HEK293 (cell line): ENCODE results near the gene RCC1.

ENCODE experiments used
- CTCF ChIA-PET: fragments of 350-600 bp; formaldehyde crosslinking; extraction: SDS; loops from one replicate; lab custom pipeline; 2021; ENCODE audit warnings: antibody characterized with exemption; lab: Yijun Ruan, JAX
- POLR2A ChIA-PET: fragments of 300-600 bp; formaldehyde crosslinking; extraction: SDS; loops from one replicate; lab custom pipeline; 2020; ENCODE audit warnings: antibody characterized with exemption, inconsistent platforms; lab: Yijun Ruan, JAX
- H3K27ac ChIP-seq: fragments of 200-500 bp; sonication (Bioruptor generic); 2 replicates; pipeline ENCODE4 v1.5.1; 2014; ENCODE audit warnings: low read depth, low read length, control low read depth, inconsistent platforms; ENCODE audit errors: extremely low read depth
- H3K36me3 ChIP-seq, 2 experiments: fragments of 200-500 bp in 1 of 2; sonication (Bioruptor generic) in 1 of 2; 1 replicate in 1 of 2; 2 replicates in 1 of 2; pipeline ENCODE4 v1.5.1; 2014 to 2017; ENCODE audit warnings: inconsistent platforms in 2 of 2, low read length in 2 of 2; ENCODE audit not compliant: control insufficient read depth in 2 of 2, insufficient read depth in 1 of 2
- H3K4me1 ChIP-seq: fragments of 200-500 bp; sonication (Bioruptor generic); 2 replicates; pipeline ENCODE4 v1.5.1; 2014; ENCODE audit warnings: mild to moderate bottlenecking, low read length, inconsistent platforms; ENCODE audit not compliant: control insufficient read depth, insufficient read depth
- H3K4me3 ChIP-seq: 2 replicates; pipeline ENCODE4 v1.5.1; 2011; ENCODE audit warnings: low read depth, mild to moderate bottlenecking, control low read depth, low read length, moderate library complexity
- H3K9me3 ChIP-seq: fragments of 200-500 bp; sonication (Bioruptor generic); 2 replicates; pipeline ENCODE4 v1.5.1; 2014; ENCODE audit warnings: low read depth, low read length, inconsistent platforms; ENCODE audit not compliant: control insufficient read depth, insufficient read depth
- BCL6B ChIP-seq: fragments of 450-650 bp; formaldehyde crosslinking; IDR thresholded peaks from 2 replicates; pipeline ENCODE4 v1.5.1; 2017; ENCODE audit warnings: missing biosample characterization, missing genetic modification characterization
- ELK4 ChIP-seq: IDR thresholded peaks from 2 replicates; pipeline ENCODE4 v1.6.1; 2011; ENCODE audit warnings: mild to moderate bottlenecking, low read depth, low read length, borderline replicate concordance
- GFI1B ChIP-seq: fragments of 450-650 bp; formaldehyde crosslinking; IDR thresholded peaks from 2 replicates; pipeline ENCODE4 v1.5.1; 2016; ENCODE audit warnings: missing biosample characterization, missing genetic modification characterization
- KLF17 ChIP-seq: fragments of 450-650 bp; formaldehyde crosslinking; IDR thresholded peaks from 2 replicates; pipeline ENCODE4 v1.5.1; 2016; ENCODE audit warnings: missing biosample characterization, missing genetic modification characterization
- KLF8 ChIP-seq: fragments of 450-650 bp; formaldehyde crosslinking; IDR thresholded peaks from 2 replicates; pipeline ENCODE4 v1.5.1; 2016; ENCODE audit warnings: missing biosample characterization, missing genetic modification characterization
- PATZ1 ChIP-seq: fragments of 450-650 bp; formaldehyde crosslinking; IDR thresholded peaks from 2 replicates; pipeline ENCODE4 v1.5.1; 2016; ENCODE audit warnings: missing biosample characterization, missing genetic modification characterization
- PRDM1 ChIP-seq: fragments of 450-650 bp; formaldehyde crosslinking; IDR thresholded peaks from 2 replicates; pipeline ENCODE4; 2016; ENCODE audit warnings: missing biosample characterization, missing genetic modification characterization
- ZBTB44 ChIP-seq: fragments of 450-650 bp; IDR thresholded peaks from 2 replicates; pipeline ENCODE4 v1.5.1; 2018; ENCODE audit warnings: missing biosample characterization, mild to moderate bottlenecking, missing genetic modification characterization
- ZBTB8A ChIP-seq: fragments of 450-650 bp; formaldehyde crosslinking; IDR thresholded peaks from 2 replicates; pipeline ENCODE4 v1.5.1; 2016; ENCODE audit warnings: missing biosample characterization, missing genetic modification characterization
- ZFP69B ChIP-seq: fragments of 450-650 bp; formaldehyde crosslinking; IDR thresholded peaks from 2 replicates; pipeline ENCODE4 v1.5.1; 2016; ENCODE audit warnings: missing biosample characterization, missing genetic modification characterization
- ZNF121 ChIP-seq: fragments of 450-650 bp; formaldehyde crosslinking; IDR thresholded peaks from 2 replicates; pipeline ENCODE4 v1.5.1; 2016; ENCODE audit warnings: missing biosample characterization, missing genetic modification characterization
- ZNF157 ChIP-seq: fragments of 450-650 bp; formaldehyde crosslinking; IDR thresholded peaks from 2 replicates; pipeline ENCODE4 v1.5.1; 2016; ENCODE audit warnings: missing biosample characterization, missing genetic modification characterization
- ZNF175 ChIP-seq: fragments of 450-650 bp; formaldehyde crosslinking; IDR thresholded peaks from 2 replicates; pipeline ENCODE4 v1.5.1; 2016; ENCODE audit warnings: missing biosample characterization, missing genetic modification characterization
- ZNF221 ChIP-seq: fragments of 450-650 bp; formaldehyde crosslinking; IDR thresholded peaks from 2 replicates; pipeline ENCODE4 v1.5.1; 2017; ENCODE audit warnings: missing biosample characterization, missing genetic modification characterization, borderline replicate concordance
- ZNF280C ChIP-seq: fragments of 450-650 bp; formaldehyde crosslinking; IDR thresholded peaks from 2 replicates; pipeline ENCODE4 v1.5.1; 2016; ENCODE audit warnings: missing biosample characterization, missing genetic modification characterization
- ZNF311 ChIP-seq: fragments of 450-650 bp; formaldehyde crosslinking; IDR thresholded peaks from 2 replicates; pipeline ENCODE4 v1.5.1; 2017; ENCODE audit warnings: missing biosample characterization, missing genetic modification characterization, borderline replicate concordance
- ZNF324 ChIP-seq: fragments of 450-650 bp; formaldehyde crosslinking; IDR thresholded peaks from 2 replicates; pipeline ENCODE4 v1.5.1; 2016; ENCODE audit warnings: missing biosample characterization, missing genetic modification characterization
- ZNF37A ChIP-seq: fragments of 450-650 bp; IDR thresholded peaks from 2 replicates; pipeline ENCODE4 v1.5.1; 2018; ENCODE audit warnings: missing biosample characterization, missing genetic modification characterization
- ZNF404 ChIP-seq: fragments of 450-650 bp; formaldehyde crosslinking; IDR thresholded peaks from 2 replicates; pipeline ENCODE4 v1.5.1; 2017; ENCODE audit warnings: missing biosample characterization, missing genetic modification characterization
- ZNF423 ChIP-seq: fragments of 450-650 bp; formaldehyde crosslinking; IDR thresholded peaks from 2 replicates; pipeline ENCODE4 v1.5.1; 2016; ENCODE audit warnings: missing biosample characterization, missing genetic modification characterization
- ZNF488 ChIP-seq: fragments of 450-650 bp; formaldehyde crosslinking; IDR thresholded peaks from 2 replicates; pipeline ENCODE4 v1.5.1; 2016; ENCODE audit warnings: missing biosample characterization, missing genetic modification characterization
- ZNF501 ChIP-seq: fragments of 450-650 bp; formaldehyde crosslinking; IDR thresholded peaks from 2 replicates; pipeline ENCODE4 v1.5.1; 2016; ENCODE audit warnings: missing biosample characterization, missing genetic modification characterization
- ZNF792 ChIP-seq: fragments of 450-650 bp; formaldehyde crosslinking; IDR thresholded peaks from 2 replicates; pipeline ENCODE4 v1.5.1; 2016; ENCODE audit warnings: missing biosample characterization, missing genetic modification characterization

The RCC1 gene

GRCh38 chr1:28480308-28480707 is 25.5 kb upstream of the RCC1 start (continued):
- TF ChIP-seq ZNF404 (no peak), KLF17 (tag by site-specific recombination) (no peak), ZNF157 (no peak), ZNF501 (no peak)

- Histone ChIP-seq H3K36me3 (peaks cover 66 to 74% of the 10 kb centered on the region in 2 experiments), H3K9me3 (no peaks in the 10 kb centered on the region), H3K4me3 (no peak overlapping the region), H3K27ac (no peak overlapping the region), H3K4me1 (no peaks in the 10 kb centered on the region)
- TF ChIP-seq KLF8 (no peak), ZNF792 (no peak), ZNF175 (tag by site-specific recombination) (no peak), ZNF37A (tag by site-specific recombination) (no peak), ELK4 (no peak), KLF17 (tag by site-specific recombination) (no peak), ZFP69B (tag by site-specific recombination) (no peak), ZNF324 (tag by site-specific recombination) (no peak), ZBTB8A (tag by site-specific recombination) (no peak), GFI1B (tag by site-specific recombination) (no peak), ZBTB44 (tag by site-specific recombination) (no peak), ZNF221 (tag by site-specific recombination) (no peak), PATZ1 (tag by site-specific recombination) (no peak), ZNF121 (no peak), ZNF423 (no peak), PRDM1 (tag by site-specific recombination) (no peak), ZNF280C (tag by site-specific recombination) (no peak), ZNF488 (tag by site-specific recombination) (no peak), BCL6B (tag by site-specific recombination) (no peak), ZNF311 (tag by site-specific recombination) (no peak)
- ChIA-PET CTCF (no interaction called here), POLR2A (interaction anchor here (0.6 kb wide), 1 partner anchor 100 kb away, joined by 3 read pairs; no protein-coding TSS in a partner anchor)
These were observed 23.7 kb upstream of the RCC1 start for GRCh38 chr1:28482138-28482537.
